GM12878 (cell line): ENCODE results near the gene OSBPL3. TPM values are rescaled to one million over a fixed set of nuclear protein-coding genes. Genes with fewer than 3 reads are reported as not detected.

Experiments
- ASH2L ChIP-seq: fragments of 300-600, 200-600 bp; sonication (generic); IDR thresholded peaks from 2 replicates; pipeline ENCODE4 v1.6.1; 2017; ENCODE audit warnings: low read depth, mild to moderate bottlenecking, borderline replicate concordance
- BACH1 ChIP-seq: fragments of 450-650 bp; IDR thresholded peaks from 2 replicates; pipeline ENCODE4 v1.6.1; 2017; ENCODE audit warnings: mild to moderate bottlenecking, borderline replicate concordance
- BMI1 ChIP-seq: fragments of 450-650 bp; IDR thresholded peaks from 2 replicates; pipeline ENCODE4 v1.6.1; 2016; ENCODE audit warnings: mild to moderate bottlenecking, moderate library complexity, borderline replicate concordance
- CBX3 ChIP-seq: fragments of 200-600 bp; sonication (generic); IDR thresholded peaks from 2 replicates; pipeline ENCODE4 v1.6.1; 2016; ENCODE audit warnings: low read depth, borderline replicate concordance
- ETV6 ChIP-seq, 2 experiments: fragments of 450-650 bp in 1 of 2; IDR thresholded peaks in 1 of 2; conservative IDR thresholded peaks in 1 of 2; 2 replicates each; pipeline ENCODE4 v1.6.1; 2014; ENCODE audit warnings: antibody characterized with exemption in 1 of 2, borderline replicate concordance in 1 of 2, low read depth in 1 of 2, mild to moderate bottlenecking in 1 of 2, moderate library complexity in 1 of 2
- FOS ChIP-seq: IDR thresholded peaks from 3 replicates; pipeline ENCODE4 v1.6.1; 2011; ENCODE audit warnings: borderline replicate concordance; ENCODE audit not compliant: insufficient read length; ENCODE audit errors: extremely low read depth
- HDAC6 ChIP-seq: fragments of 200-600 bp; sonication (generic); IDR thresholded peaks from one replicate; pipeline ENCODE4 v1.8.0; 2017; ENCODE audit warnings: antibody characterized with exemption; ENCODE audit not compliant: unreplicated experiment
- KDM1A ChIP-seq: fragments of 200-600 bp; sonication (generic); IDR thresholded peaks from 2 replicates; pipeline ENCODE4 v1.6.1; 2016; ENCODE audit warnings: borderline replicate concordance
- LARP7 ChIP-seq: fragments of 450-650 bp; IDR thresholded peaks from 2 replicates; pipeline ENCODE4 v1.6.1; 2017; ENCODE audit warnings: mild to moderate bottlenecking
- MEF2B ChIP-seq: fragments of 450-650 bp; IDR thresholded peaks from 2 replicates; pipeline ENCODE4 v1.6.1; 2018; ENCODE audit warnings: mild to moderate bottlenecking, moderate library complexity; ENCODE audit not compliant: partially characterized antibody, poor library complexity, severe bottlenecking
- NRF1 ChIP-seq: conservative IDR thresholded peaks from 2 replicates; pipeline ENCODE4 v1.6.1; 2011; ENCODE audit warnings: mild to moderate bottlenecking, low read depth, low read length, improper control_type of control experiment
- SREBF1 ChIP-seq: IDR thresholded peaks from 2 replicates; pipeline ENCODE4 v1.6.1; 2012; ENCODE audit warnings: mild to moderate bottlenecking, low read length
- SREBF2 ChIP-seq: IDR thresholded peaks from 2 replicates; pipeline ENCODE4 v1.6.1; 2012; ENCODE audit warnings: mild to moderate bottlenecking, low read length
- SRF ChIP-seq, 2 experiments: IDR thresholded peaks; 2 replicates each; pipeline ENCODE4 v1.6.1; 2011; ENCODE audit warnings: low read depth in 2 of 2, low read length in 2 of 2, mild to moderate bottlenecking in 1 of 2, moderate library complexity in 1 of 2
- SUZ12 ChIP-seq: fragments of 200-600 bp; sonication (generic); IDR thresholded peaks from one replicate; pipeline ENCODE4 v1.6.1; 2018; ENCODE audit warnings: antibody characterized with exemption, mild to moderate bottlenecking; ENCODE audit not compliant: unreplicated experiment
- TBL1XR1 ChIP-seq: IDR thresholded peaks from 2 replicates; pipeline ENCODE4 v1.6.1; 2012; ENCODE audit warnings: low read depth, low read length, improper control_type of control experiment
- TCF12 ChIP-seq: IDR thresholded peaks from 2 replicates; pipeline ENCODE4 v1.6.1; 2011; ENCODE audit warnings: low read depth, mild to moderate bottlenecking, low read length
- YY1 ChIP-seq: IDR thresholded peaks from 2 replicates; pipeline ENCODE4 v1.6.1; 2011; ENCODE audit warnings: low read depth, mild to moderate bottlenecking, low read length
- polyA plus RNA-seq, 11 experiments: library from polyadenylated mRNA; depleted of rRNA in 4 of 11; unstranded in 6 of 11; stranded (reverse) in 5 of 11; fragments of >200 nt; fragmentation: Nextera tagmentation in 4 of 11; fragmentation: Illumina TruSeq in 1 of 11; extraction: Ambion mirVana in 4 of 11; extraction: Trizol in 1 of 11; gene quantifications; 1 replicate in 1 of 11; 2 replicates in 10 of 11; pipeline versions ENCODE4 v1.2.1 to v1.2.3, GENCODE V29; 2011 to 2016; ENCODE audit warnings: inconsistent platforms in 2 of 11, missing spikeins in 2 of 11, low read depth in 1 of 11
- total RNA-seq, 4 experiments: library from RNA; depleted of rRNA in 3 of 4; stranded (reverse); fragments of >200 nt in 3 of 4; fragmentation: Illumina TruSeq in 1 of 4; extraction: Trizol in 1 of 4; gene quantifications; 2 replicates each; pipeline versions ENCODE4 v1.2.1 to v1.2.3, GENCODE V29; 2013 to 2021
- TF ChIP-seq, protein P1 (sequence below): fragments of 450-650 bp; conservative IDR thresholded peaks from 2 replicates; pipeline ENCODE4 v1.6.1; 2017; ENCODE audit warnings: mild to moderate bottlenecking, moderate library complexity
- TF ChIP-seq, protein P2 (sequence below): IDR thresholded peaks from 2 replicates; pipeline ENCODE4 v1.6.1; 2011; ENCODE audit warnings: mild to moderate bottlenecking, low read depth, low read length, moderate library complexity; ENCODE audit not compliant: insufficient replicate concordance
- TF ChIP-seq, protein P3 (sequence below): fragments of 450-650 bp; IDR thresholded peaks from 2 replicates; pipeline ENCODE4 v1.6.1; 2016; ENCODE audit warnings: mild to moderate bottlenecking, moderate library complexity, borderline replicate concordance
- TF ChIP-seq, protein P4 (sequence below): IDR thresholded peaks from 2 replicates; pipeline ENCODE4 v1.6.1; 2012; ENCODE audit warnings: low read length, inconsistent platforms

Gene OSBPL3
- total and polyA plus RNA-seq, 10 of the 15 experiments (the other 5 are each of a cell fraction or from before 2014, with no cell fraction given), result 6.1 to 46.6 (median 27.0) TPM

DNA sequence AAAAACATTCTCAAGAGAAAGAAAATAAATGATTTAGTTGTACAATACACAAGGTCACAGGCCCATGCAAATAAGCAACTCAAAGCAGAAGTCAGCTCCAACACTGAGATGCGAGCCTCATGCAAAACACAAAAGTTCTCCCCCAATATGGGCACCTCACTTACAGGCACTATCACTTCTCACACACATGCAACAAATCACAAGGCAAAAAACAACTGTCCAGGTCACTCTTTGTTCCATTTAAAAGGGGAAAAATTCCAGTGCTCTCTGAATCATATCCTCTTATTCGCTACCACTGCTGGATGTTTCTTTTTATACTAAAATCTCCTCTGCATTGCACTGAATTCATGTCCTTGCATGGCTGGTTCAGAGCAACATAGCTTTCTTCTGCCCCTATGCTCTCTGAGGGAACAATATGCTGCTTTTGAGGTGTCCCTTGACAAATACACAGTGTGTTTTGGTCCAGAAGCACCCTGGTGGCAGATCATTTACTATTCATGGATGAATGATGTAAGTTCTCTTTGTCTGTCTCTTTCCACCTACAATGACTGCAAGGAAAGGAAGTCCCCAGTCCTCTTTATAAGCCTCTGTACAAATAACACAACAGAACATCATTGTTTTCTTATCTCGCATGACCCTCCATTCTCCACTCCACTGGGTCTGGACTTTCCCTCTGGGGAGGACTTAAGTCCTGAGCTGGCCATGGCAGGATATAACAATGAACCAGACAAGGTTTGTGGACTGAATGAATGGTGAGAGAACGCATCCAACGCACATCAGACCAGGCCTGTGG, 137.3 kb downstream of the OSBPL3 start (continued):
- TF ChIP-seq, protein P1, sequence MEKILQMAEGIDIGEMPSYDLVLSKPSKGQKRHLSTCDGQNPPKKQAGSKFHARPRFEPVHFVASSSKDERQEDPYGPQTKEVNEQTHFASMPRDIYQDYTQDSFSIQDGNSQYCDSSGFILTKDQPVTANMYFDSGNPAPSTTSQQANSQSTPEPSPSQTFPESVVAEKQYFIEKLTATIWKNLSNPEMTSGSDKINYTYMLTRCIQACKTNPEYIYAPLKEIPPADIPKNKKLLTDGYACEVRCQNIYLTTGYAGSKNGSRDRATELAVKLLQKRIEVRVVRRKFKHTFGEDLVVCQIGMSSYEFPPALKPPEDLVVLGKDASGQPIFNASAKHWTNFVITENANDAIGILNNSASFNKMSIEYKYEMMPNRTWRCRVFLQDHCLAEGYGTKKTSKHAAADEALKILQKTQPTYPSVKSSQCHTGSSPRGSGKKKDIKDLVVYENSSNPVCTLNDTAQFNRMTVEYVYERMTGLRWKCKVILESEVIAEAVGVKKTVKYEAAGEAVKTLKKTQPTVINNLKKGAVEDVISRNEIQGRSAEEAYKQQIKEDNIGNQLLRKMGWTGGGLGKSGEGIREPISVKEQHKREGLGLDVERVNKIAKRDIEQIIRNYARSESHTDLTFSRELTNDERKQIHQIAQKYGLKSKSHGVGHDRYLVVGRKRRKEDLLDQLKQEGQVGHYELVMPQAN, result no peak
- no peak for TF ChIP-seq NRF1
- TF ChIP-seq SUZ12, result no peak
- no peak for TF ChIP-seq LARP7
- TF ChIP-seq, protein P2, sequence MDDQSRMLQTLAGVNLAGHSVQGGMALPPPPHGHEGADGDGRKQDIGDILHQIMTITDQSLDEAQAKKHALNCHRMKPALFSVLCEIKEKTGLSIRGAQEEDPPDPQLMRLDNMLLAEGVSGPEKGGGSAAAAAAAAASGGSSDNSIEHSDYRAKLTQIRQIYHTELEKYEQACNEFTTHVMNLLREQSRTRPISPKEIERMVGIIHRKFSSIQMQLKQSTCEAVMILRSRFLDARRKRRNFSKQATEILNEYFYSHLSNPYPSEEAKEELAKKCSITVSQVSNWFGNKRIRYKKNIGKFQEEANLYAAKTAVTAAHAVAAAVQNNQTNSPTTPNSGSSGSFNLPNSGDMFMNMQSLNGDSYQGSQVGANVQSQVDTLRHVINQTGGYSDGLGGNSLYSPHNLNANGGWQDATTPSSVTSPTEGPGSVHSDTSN, result no peak
- TF ChIP-seq BACH1, result no peak
- no peak for TF ChIP-seq CBX3
- TF ChIP-seq ETV6 (conservative IDR thresholded peaks at IDR 0.05 in 1 of 2, IDR thresholded peaks at IDR 0.05 in 1 of 2; ENCODE audit: borderline replicate concordance in 1 of 2, low read depth in 1 of 2), result no peak
- TF ChIP-seq SRF (IDR thresholded peaks at IDR 0.05; ENCODE audit: low read depth in 2 of 2, low read length in 2 of 2), result peak; percentile 12 to 21; a peak in 1 of 4 replicates
- peak; percentile 21 for TF ChIP-seq MEF2B
- no peak for TF ChIP-seq SREBF1
- TF ChIP-seq KDM1A, result no peak
- TF ChIP-seq ASH2L, result no peak
- no peak for TF ChIP-seq SREBF2
- no peak for TF ChIP-seq TBL1XR1
- TF ChIP-seq, protein P3, sequence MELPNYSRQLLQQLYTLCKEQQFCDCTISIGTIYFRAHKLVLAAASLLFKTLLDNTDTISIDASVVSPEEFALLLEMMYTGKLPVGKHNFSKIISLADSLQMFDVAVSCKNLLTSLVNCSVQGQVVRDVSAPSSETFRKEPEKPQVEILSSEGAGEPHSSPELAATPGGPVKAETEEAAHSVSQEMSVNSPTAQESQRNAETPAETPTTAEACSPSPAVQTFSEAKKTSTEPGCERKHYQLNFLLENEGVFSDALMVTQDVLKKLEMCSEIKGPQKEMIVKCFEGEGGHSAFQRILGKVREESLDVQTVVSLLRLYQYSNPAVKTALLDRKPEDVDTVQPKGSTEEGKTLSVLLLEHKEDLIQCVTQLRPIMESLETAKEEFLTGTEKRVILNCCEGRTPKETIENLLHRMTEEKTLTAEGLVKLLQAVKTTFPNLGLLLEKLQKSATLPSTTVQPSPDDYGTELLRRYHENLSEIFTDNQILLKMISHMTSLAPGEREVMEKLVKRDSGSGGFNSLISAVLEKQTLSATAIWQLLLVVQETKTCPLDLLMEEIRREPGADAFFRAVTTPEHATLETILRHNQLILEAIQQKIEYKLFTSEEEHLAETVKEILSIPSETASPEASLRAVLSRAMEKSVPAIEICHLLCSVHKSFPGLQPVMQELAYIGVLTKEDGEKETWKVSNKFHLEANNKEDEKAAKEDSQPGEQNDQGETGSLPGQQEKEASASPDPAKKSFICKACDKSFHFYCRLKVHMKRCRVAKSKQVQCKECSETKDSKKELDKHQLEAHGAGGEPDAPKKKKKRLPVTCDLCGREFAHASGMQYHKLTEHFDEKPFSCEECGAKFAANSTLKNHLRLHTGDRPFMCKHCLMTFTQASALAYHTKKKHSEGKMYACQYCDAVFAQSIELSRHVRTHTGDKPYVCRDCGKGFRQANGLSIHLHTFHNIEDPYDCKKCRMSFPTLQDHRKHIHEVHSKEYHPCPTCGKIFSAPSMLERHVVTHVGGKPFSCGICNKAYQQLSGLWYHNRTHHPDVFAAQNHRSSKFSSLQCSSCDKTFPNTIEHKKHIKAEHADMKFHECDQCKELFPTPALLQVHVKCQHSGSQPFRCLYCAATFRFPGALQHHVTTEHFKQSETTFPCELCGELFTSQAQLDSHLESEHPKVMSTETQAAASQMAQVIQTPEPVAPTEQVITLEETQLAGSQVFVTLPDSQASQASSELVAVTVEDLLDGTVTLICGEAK, result no peak
- no peak for TF ChIP-seq HDAC6
- TF ChIP-seq FOS, result no peak
- TF ChIP-seq YY1, result 0 out of 2 replicates have a peak, but pooled peaks have one; percentile 16
- TF ChIP-seq, protein P4, sequence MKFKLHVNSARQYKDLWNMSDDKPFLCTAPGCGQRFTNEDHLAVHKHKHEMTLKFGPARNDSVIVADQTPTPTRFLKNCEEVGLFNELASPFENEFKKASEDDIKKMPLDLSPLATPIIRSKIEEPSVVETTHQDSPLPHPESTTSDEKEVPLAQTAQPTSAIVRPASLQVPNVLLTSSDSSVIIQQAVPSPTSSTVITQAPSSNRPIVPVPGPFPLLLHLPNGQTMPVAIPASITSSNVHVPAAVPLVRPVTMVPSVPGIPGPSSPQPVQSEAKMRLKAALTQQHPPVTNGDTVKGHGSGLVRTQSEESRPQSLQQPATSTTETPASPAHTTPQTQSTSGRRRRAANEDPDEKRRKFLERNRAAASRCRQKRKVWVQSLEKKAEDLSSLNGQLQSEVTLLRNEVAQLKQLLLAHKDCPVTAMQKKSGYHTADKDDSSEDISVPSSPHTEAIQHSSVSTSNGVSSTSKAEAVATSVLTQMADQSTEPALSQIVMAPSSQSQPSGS, result peak; percentile 78
- no peak for TF ChIP-seq BMI1
- TF ChIP-seq TCF12, result no peak
